Measurements from ENCODE around the gene UVRAG.

- TF ChIP-seq CEBPB (IDR thresholded peaks at IDR 0.05) (no peak), TEAD4 (IDR thresholded peaks at IDR 0.05) (no peak), FOXM1 (IDR thresholded peaks at IDR 0.05; ENCODE audit: borderline replicate concordance, low read depth) (no peak), EP300 (IDR thresholded peaks at IDR 0.05; ENCODE audit: borderline replicate concordance) (no peak), RAD21 (IDR thresholded peaks at IDR 0.05; ENCODE audit: low read depth) (no peak), YY1 (IDR thresholded peaks at IDR 0.05; ENCODE audit: low read depth) (no peak), MAX (IDR thresholded peaks at IDR 0.05) (no peak), TAF1 (IDR thresholded peaks at IDR 0.05; ENCODE audit: low read depth) (no peak), CREB1 (IDR thresholded peaks at IDR 0.05; ENCODE audit: low read depth) (no peak)
Measured at GRCh38 chr11:76077575-76078150, 262.7 kb downstream of the UVRAG start.

All from Ishikawa (cell line).